Activated T-cell treated with anti-CD3 and anti-CD28 coated beads for 24 hours (primary cell): ENCODE results near the gene MCM7.
"Not testable (repeated sequence)": the region's sequence is repeated elsewhere in the genome, so short reads cannot be mapped to it uniquely, and the experiment has no call there.

Experiments used
- DNase-seq: peaks from one replicate; pipeline ENCODE4 v3.0.0-alpha.2; 2020; ENCODE audit warnings: low read depth

The MCM7 gene

GRCh38 chr7:100101016-100101862 lies at the start of gene MCM7, which contains the start of gene AP4M1:
MCM7 (minus strand) TSS chr7:100101397; CDS start chr7:100101294, 103 bp downstream.
AP4M1 (plus strand) TSS chr7:100101643; CDS start chr7:100101715, 72 bp downstream.
- DNase-seq: peak; percentile 98

GRCh38 chr7:100148559-100149328 lies 47.5 kb upstream of the MCM7 start, which contains the start of gene LAMTOR4:
LAMTOR4 (plus strand) TSS chr7:100148918; CDS start chr7:100148973, 55 bp downstream.
- peak; percentile 97 for DNase-seq

GRCh38 chr7:100148225-100148558 lies 47.0 kb upstream of the MCM7 start:
- no peak for DNase-seq

DNA sequence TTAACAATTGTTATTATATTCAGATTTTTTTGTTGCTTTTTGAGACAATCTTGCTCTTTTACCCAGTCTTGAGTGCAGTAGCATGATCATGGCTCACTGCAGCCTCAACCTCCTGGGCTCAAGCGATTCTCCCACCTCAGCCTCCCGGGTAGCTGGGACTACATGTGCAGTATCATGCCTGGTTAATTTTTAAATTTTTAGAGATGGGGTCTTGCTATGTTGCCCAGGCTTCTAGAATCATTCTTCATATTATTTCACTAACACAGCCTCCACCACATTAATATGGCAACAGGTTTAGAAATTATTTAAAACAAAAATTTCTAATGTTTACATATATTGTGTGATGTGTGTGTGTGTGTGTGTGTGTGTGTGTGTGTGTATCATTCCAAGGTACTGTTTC lies 46.1 kb upstream of the MCM7 start:
- no peak for DNase-seq

DNA sequence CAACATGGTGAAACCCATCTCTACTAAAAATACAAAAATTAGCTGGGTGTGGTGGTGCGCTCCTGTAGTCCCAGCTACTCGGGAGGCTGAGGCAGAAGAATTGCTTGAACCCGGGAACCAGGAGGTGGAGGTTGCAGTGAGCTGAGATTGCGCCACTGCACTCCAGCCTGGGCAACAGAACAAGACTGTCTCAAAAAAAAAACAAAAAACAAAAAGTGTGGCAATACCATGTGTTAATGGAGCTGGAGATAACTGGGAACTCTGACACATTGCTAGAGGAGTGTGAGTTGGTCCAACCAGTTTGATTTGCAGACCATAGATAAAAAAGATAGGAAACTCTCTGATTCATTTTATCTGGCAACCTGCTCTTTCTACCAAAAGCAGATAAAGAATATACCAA lies 45.2 kb upstream of the MCM7 start:
- not testable (repeated sequence) for DNase-seq

DNA sequence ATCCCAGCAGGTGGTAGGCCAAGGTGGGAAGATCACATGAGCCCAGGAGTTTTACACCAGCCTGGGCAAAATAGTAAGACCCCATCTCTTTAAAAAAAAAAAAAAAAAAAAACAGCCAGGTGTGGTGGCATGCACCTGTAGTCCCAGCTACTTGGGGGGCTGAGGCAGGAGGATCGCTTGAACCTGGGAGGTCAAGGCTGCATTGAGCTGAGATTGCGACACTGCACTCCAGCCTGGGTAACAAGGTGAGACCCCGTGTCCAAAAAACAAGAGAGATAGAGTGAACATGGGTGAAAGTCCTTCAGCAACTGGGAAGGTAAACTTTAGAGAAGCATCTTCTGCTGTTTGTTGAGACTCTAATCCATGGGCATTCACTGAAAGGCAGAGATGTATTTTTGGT lies 41.3 kb upstream of the MCM7 start:
- DNase-seq: no peak

- no peak for DNase-seq
Measured at GRCh38 chr7:100141555-100141949, 40.4 kb upstream of the MCM7 start.

GRCh38 chr7:100137851-100138760 lies 36.9 kb upstream of the MCM7 start:
- DNase-seq: no peak

- peak; percentile 53 for DNase-seq
Measured at GRCh38 chr7:100132697-100133151, 31.5 kb upstream of the MCM7 start.

DNA sequence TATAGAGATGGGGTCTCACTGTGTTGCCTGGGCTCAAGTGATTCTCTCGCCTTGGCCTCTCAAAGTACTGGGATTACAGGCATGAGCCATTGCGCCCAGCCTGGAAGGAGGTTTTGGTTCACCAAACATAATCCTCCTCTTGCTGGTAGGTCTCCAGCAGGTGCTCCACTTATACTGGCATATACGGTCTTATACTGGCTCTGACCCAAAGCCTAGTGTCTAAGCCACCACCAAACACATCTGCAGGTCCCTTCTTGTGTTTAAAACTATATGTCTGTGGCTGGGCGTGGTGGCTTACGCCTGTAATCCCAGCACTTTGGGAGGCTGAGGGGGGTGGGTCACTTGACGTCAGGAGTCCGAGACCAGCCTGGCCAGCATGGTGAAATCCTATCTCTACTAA lies 30.9 kb upstream of the MCM7 start:
- DNase-seq: no peak

DNA sequence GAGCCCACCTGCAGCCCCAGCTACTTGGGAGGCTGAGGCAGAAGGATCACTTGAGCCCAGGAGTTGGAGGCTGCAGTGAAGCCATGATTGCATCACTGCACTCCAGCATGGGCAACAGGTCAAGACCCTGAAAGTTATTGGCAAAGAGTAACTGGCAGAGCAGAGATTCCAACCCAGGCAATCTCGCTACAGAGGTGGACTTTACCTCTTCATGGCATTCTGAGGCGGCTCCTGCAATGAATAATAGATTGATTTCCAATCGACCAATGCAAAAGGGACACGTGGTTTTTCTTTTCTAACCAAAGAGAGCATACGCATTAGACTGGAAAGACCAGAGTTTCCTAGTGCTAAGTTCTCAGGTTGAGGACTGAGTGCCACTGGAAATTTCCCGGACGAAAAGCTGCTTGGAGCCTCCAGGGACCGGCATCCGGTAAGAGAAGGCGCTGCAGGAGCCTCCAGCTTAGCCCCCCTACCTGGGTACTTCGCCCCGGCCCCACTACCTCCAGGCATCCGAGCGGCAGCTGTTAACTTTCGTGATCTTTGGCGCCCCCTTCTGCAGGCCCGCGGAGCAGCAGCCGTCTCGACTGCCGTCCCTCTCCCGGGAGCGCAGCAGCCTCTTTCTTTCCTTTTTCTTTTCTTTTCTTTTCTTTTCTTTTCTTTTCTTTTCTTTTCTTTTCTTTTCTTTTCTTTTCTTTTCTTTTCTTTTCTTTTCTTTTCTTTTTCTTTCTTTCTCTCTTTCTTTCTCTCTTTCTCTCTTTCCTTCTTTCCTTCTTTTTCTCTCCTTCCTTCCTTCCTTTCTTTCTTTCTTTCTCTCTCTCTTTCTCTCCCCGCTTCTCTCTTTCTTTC lies 29.6 kb upstream of the MCM7 start:
- peak; percentile 73 for DNase-seq

- not testable (repeated sequence) for DNase-seq
Measured at GRCh38 chr7:100130220-100130607, 29.0 kb upstream of the MCM7 start.

GRCh38 chr7:100128637-100128963 lies 27.4 kb upstream of the MCM7 start:
- DNase-seq: no peak

- no peak for DNase-seq
Measured at GRCh38 chr7:100127866-100128636, 26.9 kb upstream of the MCM7 start.

DNA sequence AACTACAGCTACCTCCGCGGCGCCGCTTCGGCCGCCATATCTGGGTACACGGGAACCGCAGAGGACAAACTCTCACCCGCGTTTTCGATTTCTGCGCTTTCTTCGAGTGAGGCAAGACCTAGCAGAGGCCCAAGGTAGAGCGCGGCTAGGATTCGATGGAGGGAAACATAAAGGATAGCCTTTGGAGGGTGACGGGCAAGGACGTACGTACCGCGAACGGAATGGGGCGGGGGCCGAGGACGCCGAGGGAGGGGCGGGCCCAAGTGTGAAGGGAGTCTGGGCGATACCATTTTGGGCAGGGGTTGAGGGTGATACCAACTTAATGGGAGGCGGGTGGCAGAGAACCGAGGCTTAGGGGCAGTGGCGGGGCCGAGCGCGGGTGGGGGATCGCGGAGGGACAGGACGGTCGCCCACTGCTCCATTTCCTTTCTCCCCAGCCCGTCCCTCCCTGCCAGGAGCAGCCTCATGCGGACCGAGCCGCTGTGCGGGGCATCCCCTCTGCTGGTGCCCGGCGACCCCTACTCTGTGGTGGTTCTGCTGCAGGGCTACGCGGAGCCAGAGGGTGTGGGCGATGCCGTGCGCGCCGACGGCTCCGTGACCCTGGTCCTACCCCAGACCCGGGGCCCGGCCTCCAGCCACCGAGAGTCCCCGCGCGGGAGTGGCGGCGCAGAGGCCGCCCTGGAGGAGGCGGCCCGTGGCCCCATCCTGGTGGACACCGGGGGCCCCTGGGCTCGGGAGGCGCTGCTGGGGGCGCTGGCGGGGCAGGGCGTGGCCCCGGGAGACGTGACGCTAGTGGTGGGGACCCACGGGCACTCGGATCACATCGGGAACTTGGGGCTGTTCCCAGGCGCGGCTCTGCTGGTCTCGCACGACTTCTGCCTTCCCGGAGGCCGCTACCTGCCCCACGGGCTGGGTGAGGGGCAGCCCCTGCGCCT lies 26.0 kb upstream of the MCM7 start, which contains the start of gene MBLAC1:
MBLAC1 (plus strand) TSS at position 37 of the 935 bp plus-strand sequence; CDS start at position 466, 429 bp downstream.
- DNase-seq: peak; percentile 85

DNA sequence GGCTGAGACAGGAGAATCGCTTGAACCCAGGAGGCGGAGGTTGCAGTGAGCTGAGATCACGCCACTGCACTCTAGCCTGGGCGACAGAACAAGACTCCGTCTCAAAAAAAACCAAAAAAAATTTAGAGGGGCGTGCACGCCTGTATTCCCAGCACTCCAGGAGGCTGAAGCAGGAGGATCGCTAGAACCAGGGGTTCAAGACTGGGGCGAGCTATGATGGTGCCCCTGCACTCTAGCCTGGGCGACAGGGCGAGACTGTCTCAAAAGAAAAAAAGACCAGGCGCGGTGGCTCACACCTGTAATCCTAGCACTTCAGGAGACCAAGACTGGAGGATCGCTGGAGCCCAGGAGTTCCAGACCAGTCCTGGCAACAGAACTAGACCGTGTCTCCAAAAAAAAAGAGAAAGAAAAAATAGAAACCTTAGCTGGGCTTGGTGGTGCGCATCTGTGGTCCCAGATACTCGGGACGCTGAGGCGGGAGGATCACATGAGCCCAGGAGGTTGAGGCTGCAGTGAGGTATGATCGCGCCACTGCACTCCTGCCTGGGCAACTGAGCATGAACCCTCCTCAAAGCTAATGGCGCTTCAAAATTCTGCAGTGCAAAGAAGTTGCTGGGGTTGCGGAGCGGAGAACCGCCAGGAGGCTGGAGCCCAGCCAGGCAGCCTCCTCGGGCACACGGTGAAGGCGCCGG lies 25.2 kb upstream of the MCM7 start:
- DNase-seq: no peak

DNA sequence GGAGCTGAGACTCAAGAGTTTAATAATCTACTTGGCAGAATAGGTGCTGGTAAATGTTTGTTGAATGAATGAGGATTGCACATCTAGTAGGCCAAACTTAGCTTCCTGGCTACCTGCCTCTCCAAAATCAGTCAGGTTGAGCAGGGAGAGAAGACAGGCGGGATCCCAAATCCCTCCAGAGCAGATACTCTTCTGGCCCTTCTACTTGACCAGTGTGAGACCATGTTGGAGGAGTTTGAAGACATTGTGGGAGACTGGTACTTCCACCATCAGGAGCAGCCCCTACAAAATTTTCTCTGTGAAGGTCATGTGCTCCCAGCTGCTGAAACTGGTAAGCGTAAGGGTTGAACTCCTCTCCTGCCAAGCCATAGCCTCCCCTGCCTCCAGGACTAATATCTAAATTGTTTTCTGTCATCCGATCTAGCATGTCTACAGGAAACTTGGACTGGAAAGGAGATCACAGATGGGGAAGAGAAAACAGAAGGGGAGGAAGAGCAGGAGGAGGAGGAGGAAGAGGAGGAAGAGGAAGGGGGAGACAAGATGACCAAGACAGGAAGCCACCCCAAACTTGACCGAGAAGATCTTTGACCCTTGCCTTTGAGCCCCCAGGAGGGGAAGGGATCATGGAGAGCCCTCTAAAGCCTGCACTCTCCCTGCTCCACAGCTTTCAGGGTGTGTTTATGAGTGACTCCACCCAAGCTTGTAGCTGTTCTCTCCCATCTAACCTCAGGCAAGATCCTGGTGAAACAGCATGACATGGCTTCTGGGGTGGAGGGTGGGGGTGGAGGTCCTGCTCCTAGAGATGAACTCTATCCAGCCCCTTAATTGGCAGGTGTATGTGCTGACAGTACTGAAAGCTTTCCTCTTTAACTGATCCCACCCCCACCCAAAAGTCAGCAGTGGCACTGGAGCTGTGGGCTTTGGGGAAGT lies 23.4 kb upstream of the MCM7 start:
- DNase-seq: no peak
